H1 (cell line): ENCODE measurements around the gene C1QA. TPM values are rescaled to one million over a fixed set of nuclear protein-coding genes. Genes with fewer than 3 reads are reported as not detected.

Source experiments
- CTCF ChIA-PET: fragments of 300-600 bp; sonication (Branson Sonifier 250); formaldehyde crosslinking; loops from one replicate; lab custom pipeline; 2021; ENCODE audit not compliant: partially characterized antibody; lab: Charles Lee
- POLR2A ChIA-PET: fragments of 300-600 bp; sonication (Branson Sonifier 250); formaldehyde crosslinking; loops from one replicate; lab custom pipeline; 2021; ENCODE audit warnings: inconsistent platforms; ENCODE audit not compliant: partially characterized antibody; lab: Charles Lee
- DNase-seq, 2 experiments: peaks; one replicate each; pipeline versions ENCODE4 v3.0.0 to v3.0.0-alpha.2; 2010 to 2022; ENCODE audit warnings: low spot score in 2 of 2, low read depth in 1 of 2, mixed read lengths in 1 of 2
- FAIRE-seq: peaks from 2 replicates; lab custom pipeline; 2011; peaks lifted over from hg19 to GRCh38; lab: Jason Lieb, UNC
- H2AFZ ChIP-seq: 2 replicates; pipeline ENCODE4 v1.8.1; 2012; ENCODE audit warnings: low read length, inconsistent platforms
- H2AK5ac ChIP-seq: 2 replicates; pipeline ENCODE4 v1.6.1; 2013; ENCODE audit warnings: low read depth, low read length
- H2BK120ac ChIP-seq: replicated peaks from 2 replicates; pipeline ENCODE3; 2013; ENCODE audit warnings: low read depth, low read length, inconsistent platforms
- H2BK12ac ChIP-seq: 2 replicates; pipeline ENCODE4 v1.6.1; 2013; ENCODE audit warnings: low read depth, low read length
- H2BK15ac ChIP-seq: 2 replicates; pipeline ENCODE4 v1.6.1; 2013; ENCODE audit warnings: low read length
- H2BK20ac ChIP-seq: 2 replicates; pipeline ENCODE4 v1.6.1; 2013; ENCODE audit warnings: low read length
- H2BK5ac ChIP-seq: 2 replicates; pipeline ENCODE4 v1.6.1; 2013; ENCODE audit warnings: low read depth, low read length
- H3K14ac ChIP-seq: 2 replicates; pipeline ENCODE4 v1.6.1; 2013; ENCODE audit warnings: inconsistent platforms; ENCODE audit not compliant: insufficient read length
- H3K18ac ChIP-seq: 2 replicates; pipeline ENCODE4 v1.6.1; 2013; ENCODE audit warnings: low read length; ENCODE audit errors: extremely low read depth
- H3K23ac ChIP-seq: 2 replicates; pipeline ENCODE4 v1.6.1; 2013; ENCODE audit warnings: inconsistent platforms; ENCODE audit not compliant: insufficient read length
- H3K23me2 ChIP-seq: 2 replicates; pipeline ENCODE4 v1.6.1; 2013; ENCODE audit warnings: low read depth, low read length
- H3K27ac ChIP-seq: 2 replicates; pipeline ENCODE4 v1.6.1; 2011; ENCODE audit warnings: low read depth, low read length, inconsistent platforms
- H3K27me3 ChIP-seq, 4 experiments: replicated peaks in 1 of 4; 1 replicate in 1 of 4; 2 replicates in 3 of 4; pipeline versions ENCODE4 v1.6.1 to v1.8.1; 2011 to 2013; ENCODE audit warnings: low read length in 3 of 4, mild to moderate bottlenecking in 3 of 4, inconsistent platforms in 2 of 4, mixed read lengths in 2 of 4, moderate library complexity in 1 of 4; ENCODE audit not compliant: control insufficient read depth in 3 of 4, insufficient read depth in 3 of 4; ENCODE audit errors: extremely low read depth in 1 of 4
- H3K36me3 ChIP-seq, 4 experiments: 2 replicates each; pipeline versions ENCODE4 v1.6.1 to v1.8.1; 2011 to 2013; ENCODE audit warnings: mild to moderate bottlenecking in 4 of 4, low read length in 3 of 4, moderate library complexity in 2 of 4, control low read depth in 1 of 4, inconsistent platforms in 1 of 4; ENCODE audit not compliant: insufficient read depth in 4 of 4, control insufficient read depth in 2 of 4
- H3K4ac ChIP-seq: replicated peaks from 2 replicates; pipeline ENCODE3; 2013; ENCODE audit warnings: low read length, low read depth, mixed read lengths, inconsistent platforms; ENCODE audit not compliant: insufficient read length
- H3K4me1 ChIP-seq, 4 experiments: replicated peaks in 1 of 4; 1 replicate in 1 of 4; 2 replicates in 3 of 4; pipeline versions ENCODE4 v1.6.1 to v1.8.1; 2011 to 2013; ENCODE audit warnings: low read length in 3 of 4, inconsistent platforms in 2 of 4, mixed read lengths in 1 of 4; ENCODE audit not compliant: insufficient read depth in 4 of 4, control insufficient read depth in 3 of 4
- H3K4me2 ChIP-seq, 2 experiments: 2 replicates each; pipeline versions ENCODE4 v1.6.1 to v1.8.1; 2011 to 2013; ENCODE audit warnings: low read depth in 2 of 2, low read length in 2 of 2, control low read depth in 1 of 2, inconsistent platforms in 1 of 2, mild to moderate bottlenecking in 1 of 2; ENCODE audit not compliant: insufficient read depth in 1 of 2
- H3K4me3 ChIP-seq, 4 experiments: fragments of 200-600, 300-600 bp in 1 of 4; sonication (generic), shearing (Covaris generic), sonication (Bioruptor Twin) in 1 of 4; 2 replicates each; pipeline versions ENCODE4 v1.5.1 to v1.8.1; 2011 to 2016; ENCODE audit warnings: low read length in 4 of 4, low read depth in 3 of 4, control low read depth in 2 of 4, inconsistent platforms in 2 of 4, mild to moderate bottlenecking in 2 of 4, mixed read lengths in 1 of 4, moderate library complexity in 1 of 4; ENCODE audit not compliant: insufficient read depth in 2 of 4; ENCODE audit errors: extremely low read depth in 1 of 4
- H3K56ac ChIP-seq: replicated peaks from 2 replicates; pipeline ENCODE3; 2013; ENCODE audit warnings: low read depth, mild to moderate bottlenecking, mixed read lengths, low read length, inconsistent platforms; ENCODE audit not compliant: insufficient read length
- H3K79me1 ChIP-seq: 2 replicates; pipeline ENCODE4 v1.6.1; 2013; ENCODE audit warnings: low read depth, low read length, control low read depth
- H3K79me2 ChIP-seq, 2 experiments: 2 replicates each; pipeline versions ENCODE4 v1.6.1 to v1.8.1; 2012 to 2013; ENCODE audit warnings: low read length in 2 of 2, mild to moderate bottlenecking in 2 of 2, inconsistent platforms in 1 of 2; ENCODE audit not compliant: insufficient read depth in 2 of 2, control insufficient read depth in 1 of 2
- H3K9ac ChIP-seq, 4 experiments: replicated peaks in 1 of 4; 1 replicate in 1 of 4; 2 replicates in 3 of 4; pipeline versions ENCODE4 v1.6.1 to v1.8.1; 2011 to 2013; ENCODE audit warnings: low read depth in 3 of 4, low read length in 3 of 4, control low read depth in 2 of 4, mild to moderate bottlenecking in 2 of 4, moderate library complexity in 2 of 4, inconsistent platforms in 1 of 4; ENCODE audit errors: extremely low read depth in 1 of 4
- H3K9me3 ChIP-seq, 2 experiments: 2 replicates each; pipeline versions ENCODE4 v1.6.1 to v1.8.1; 2012 to 2013; ENCODE audit warnings: mild to moderate bottlenecking in 2 of 2, moderate library complexity in 2 of 2, control low read depth in 1 of 2, inconsistent platforms in 1 of 2, low read depth in 1 of 2, low read length in 1 of 2, mixed read lengths in 1 of 2; ENCODE audit not compliant: insufficient read depth in 2 of 2
- H4K20me1 ChIP-seq, 2 experiments: replicated peaks in 1 of 2; 2 replicates each; pipeline versions ENCODE3 to v1.8.1; 2011 to 2013; ENCODE audit warnings: inconsistent platforms in 2 of 2, low read length in 2 of 2, mild to moderate bottlenecking in 1 of 2; ENCODE audit not compliant: insufficient read depth in 2 of 2, control insufficient read depth in 1 of 2
- H4K5ac ChIP-seq: 2 replicates; pipeline ENCODE4 v1.6.1; 2013; ENCODE audit warnings: low read length, low read depth, mixed read lengths, inconsistent platforms; ENCODE audit not compliant: insufficient read length
- H4K8ac ChIP-seq: 2 replicates; pipeline ENCODE4 v1.8.0; 2013; ENCODE audit warnings: mild to moderate bottlenecking, moderate library complexity, low read length, inconsistent platforms; ENCODE audit not compliant: insufficient read depth; ENCODE audit errors: extremely low read depth
- H4K91ac ChIP-seq: replicated peaks from 2 replicates; pipeline ENCODE3; 2013; ENCODE audit warnings: low read length, mixed read lengths, inconsistent platforms; ENCODE audit not compliant: insufficient read length
- BACH1 ChIP-seq: IDR thresholded peaks from 2 replicates; pipeline ENCODE4 v1.6.1; 2012; ENCODE audit warnings: low read length, improper control_type of control experiment
- CBX5 ChIP-seq: fragments of 300-800, 300-1000 bp; sonication (generic); IDR thresholded peaks from 2 replicates; pipeline ENCODE4 v1.7.1; 2016; ENCODE audit warnings: antibody characterized with exemption, low read length, low read depth
- CREB1 ChIP-seq: IDR thresholded peaks from 2 replicates; pipeline ENCODE4 v1.6.1; 2012; ENCODE audit warnings: inconsistent platforms
- POLR2A ChIP-seq, 2 experiments: IDR thresholded peaks; 1 replicate in 1 of 2; 2 replicates in 1 of 2; pipeline ENCODE4 v1.6.1; 2011; ENCODE audit warnings: low read depth in 2 of 2, low read length in 2 of 2, mild to moderate bottlenecking in 2 of 2; ENCODE audit errors: control extremely low read depth in 1 of 2
- RAD21 ChIP-seq, 2 experiments: IDR thresholded peaks in 1 of 2; conservative IDR thresholded peaks in 1 of 2; 2 replicates each; pipeline ENCODE4 v1.6.1; 2011; ENCODE audit warnings: low read depth in 2 of 2, low read length in 2 of 2, improper control_type of control experiment in 1 of 2, inconsistent platforms in 1 of 2, mild to moderate bottlenecking in 1 of 2, moderate library complexity in 1 of 2
- RFX5 ChIP-seq: IDR thresholded peaks from 2 replicates; pipeline ENCODE4 v1.6.1; 2011; ENCODE audit warnings: low read depth, low read length, improper control_type of control experiment, borderline replicate concordance
- SIN3A ChIP-seq, 2 experiments: IDR thresholded peaks in 1 of 2; conservative IDR thresholded peaks in 1 of 2; 2 replicates each; pipeline ENCODE4 v1.6.1; 2011 to 2012; ENCODE audit warnings: low read length in 2 of 2, improper control_type of control experiment in 1 of 2, low read depth in 1 of 2, mild to moderate bottlenecking in 1 of 2
- TBP ChIP-seq: IDR thresholded peaks from 2 replicates; pipeline ENCODE4 v1.6.1; 2011; ENCODE audit warnings: low read depth, low read length, improper control_type of control experiment
- YY1 ChIP-seq: IDR thresholded peaks from 2 replicates; pipeline ENCODE4 v1.6.1; 2011; ENCODE audit warnings: low read depth, mild to moderate bottlenecking, low read length
- ZNF274 ChIP-seq: IDR thresholded peaks from 2 replicates; pipeline ENCODE4 v1.7.0; 2012; ENCODE audit warnings: low read length, borderline replicate concordance; ENCODE audit errors: extremely low read depth
- WGBS, 2 experiments: shearing (Covaris generic) in 1 of 2; methylation state at CpG; one replicate each; pipeline versions ENCODE4 v1.1.6 to v1.1.7; 2013 to 2015; ENCODE audit warnings: low lambda C conversion rate in 2 of 2, mixed read lengths in 2 of 2, inconsistent platforms in 1 of 2, low coverage in 1 of 2, missing lambda C conversion rate in 1 of 2; ENCODE audit not compliant: insufficient replicate concordance in 2 of 2, insufficient coverage in 1 of 2, insufficient read length in 1 of 2; ENCODE audit errors: extremely low coverage in 1 of 2, missing lambda C conversion rate in 1 of 2; 5-methylcytosine and 5-hydroxymethylcytosine counted together
- polyA plus RNA-seq, 7 experiments: library from polyadenylated mRNA; depleted of rRNA in 3 of 7; stranded (reverse) in 5 of 7; unstranded in 2 of 7; fragments of >200 nt in 5 of 7; fragments of 200-250 nt in 2 of 7; gene quantifications; 1 replicate in 5 of 7; 2 replicates in 1 of 7; 4 replicates in 1 of 7; pipeline versions ENCODE4 v1.2.1 to v1.2.3, GENCODE V29; 2011 to 2013; ENCODE audit warnings: missing spikeins in 2 of 7, mixed read lengths in 2 of 7
- total RNA-seq: library from RNA; stranded (reverse); fragmentation: NEBNext Ultra II Directional; extraction: Animal tissue kit (Norgen Biotek cat#: 25700); gene quantifications from 2 replicates; pipeline ENCODE4 v1.2.1, GENCODE V29; 2021
- TF ChIP-seq, protein P1 (sequence below), 3 experiments: IDR thresholded peaks; 1 replicate in 2 of 3; 2 replicates in 1 of 3; pipeline versions ENCODE4 v1.5.1 to v1.6.1; 2011; ENCODE audit warnings: low read length in 3 of 3, mild to moderate bottlenecking in 3 of 3, inconsistent platforms in 2 of 3, low read depth in 1 of 3, moderate library complexity in 1 of 3; ENCODE audit not compliant: insufficient read depth in 1 of 3; ENCODE audit errors: control extremely low read depth in 1 of 3

C1QA gene
- total and polyA plus RNA-seq, 2 of the 8 experiments (the other 6 are each of a cell fraction or from before 2014, with no cell fraction given): not detected

DNA sequence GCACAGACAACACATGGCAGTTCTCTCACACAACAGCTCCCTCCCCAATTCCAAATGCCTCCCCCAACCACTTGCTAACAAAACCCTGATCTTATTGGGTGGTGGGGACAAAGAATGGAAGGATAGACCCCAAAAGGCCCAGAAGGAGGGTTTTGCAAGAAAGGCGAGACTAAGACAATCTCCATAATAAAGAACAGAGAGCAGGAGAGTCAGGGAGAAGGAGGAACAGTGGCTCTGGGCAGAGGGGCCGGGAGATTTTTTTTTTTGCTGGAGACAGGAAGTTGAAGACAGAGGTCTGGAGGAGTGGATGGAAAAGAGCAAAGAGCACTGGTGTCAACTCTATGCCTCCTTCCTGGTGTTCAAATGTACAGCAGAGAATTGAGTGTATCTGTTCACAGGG lies 6.5 kb upstream of the C1QA start:
- no peak overlapping the region for H4K91ac ChIP-seq
- DNase-seq (no peak), FAIRE-seq (peak; percentile 19)
- H2BK5ac ChIP-seq: peak overlapping the region; percentile 47; the same call in 1 of the 2 replicates
- CTCF ChIA-PET: interaction anchor here (1.0 to 1.3 kb wide), 3 partner anchors 102 to 210 kb away, joined by 3 to 4 read pairs (median 3); no protein-coding TSS in a partner anchor
- H2BK20ac ChIP-seq: peak overlapping the region; percentile 77; the same call in 1 of the 2 replicates
- no peaks in the 10 kb centered on the region for H3K79me2 ChIP-seq
- peak overlapping the region in 1 of 4 experiments; percentile 18; a peak in 1 of 8 replicates for H3K4me3 ChIP-seq
- peaks cover 6 to 33% (median 21%) of the 10 kb centered on the region in 4 experiments for H3K4me1 ChIP-seq
- H3K4me2 ChIP-seq: peak overlapping the region; percentile 35 to 51; a peak in 3 of 4 replicates
- 0 out of 2 replicates have a peak overlapping the region, but pooled peaks have one; percentile 82 for H2BK15ac ChIP-seq
- no peak overlapping the region for H2BK120ac ChIP-seq
- no peak overlapping the region for H3K14ac ChIP-seq
- peaks cover 0 to 3% of the 10 kb centered on the region in 2 experiments for H4K20me1 ChIP-seq
- no peaks in the 10 kb centered on the region; the same call in 1 of the 2 replicates for H3K23me2 ChIP-seq
- H3K23ac ChIP-seq: no peak overlapping the region
- H3K79me1 ChIP-seq: no peaks in the 10 kb centered on the region
- WGBS, 2 experiments: 5% methylated on average over 2 of the region's 2 CpGs; no CpG with 5 or more reads in 1 of the 2 experiments
- peaks cover 1 to 5% of the 10 kb centered on the region in 2 experiments; a peak in 2 of 4 replicates for H3K9me3 ChIP-seq
- H3K27ac ChIP-seq: no peak overlapping the region
- H3K18ac ChIP-seq: peak overlapping the region; percentile 75; the same call in 1 of the 2 replicates
- H3K9ac ChIP-seq: no peak overlapping the region
- no peak overlapping the region for H4K5ac ChIP-seq
- no peaks in the 10 kb centered on the region for H3K36me3 ChIP-seq
- no peak overlapping the region for H2AK5ac ChIP-seq
- peak overlapping the region; percentile 83 for H2AFZ ChIP-seq
- H3K56ac ChIP-seq: no peak overlapping the region
- POLR2A ChIA-PET: no interaction called here
- no peak overlapping the region; the same call in none of the 2 replicates for H2BK12ac ChIP-seq
- no peaks in the 10 kb centered on the region for H3K27me3 ChIP-seq
- no peak overlapping the region for H4K8ac ChIP-seq
- no peak overlapping the region for H3K4ac ChIP-seq
- TF ChIP-seq RAD21 (IDR thresholded peaks at IDR 0.05 in 1 of 2, conservative IDR thresholded peaks at IDR 0.05 in 1 of 2; ENCODE audit: low read depth in 2 of 2, low read length in 2 of 2) (no peak), CREB1 (no peak), SIN3A (conservative IDR thresholded peaks at IDR 0.05 in 1 of 2, IDR thresholded peaks at IDR 0.05 in 1 of 2; ENCODE audit: low read depth in 1 of 2, low read length in 2 of 2) (no peak), YY1 (no peak), TBP (no peak), BACH1 (no peak), RFX5 (no peak), CBX5 (no peak), POLR2A (IDR thresholded peaks at IDR 0.05; ENCODE audit: control extremely low read depth in 1 of 2, low read depth in 2 of 2, low read length in 2 of 2) (no peak), ZNF274 (no peak)
- TF ChIP-seq, protein P1, sequence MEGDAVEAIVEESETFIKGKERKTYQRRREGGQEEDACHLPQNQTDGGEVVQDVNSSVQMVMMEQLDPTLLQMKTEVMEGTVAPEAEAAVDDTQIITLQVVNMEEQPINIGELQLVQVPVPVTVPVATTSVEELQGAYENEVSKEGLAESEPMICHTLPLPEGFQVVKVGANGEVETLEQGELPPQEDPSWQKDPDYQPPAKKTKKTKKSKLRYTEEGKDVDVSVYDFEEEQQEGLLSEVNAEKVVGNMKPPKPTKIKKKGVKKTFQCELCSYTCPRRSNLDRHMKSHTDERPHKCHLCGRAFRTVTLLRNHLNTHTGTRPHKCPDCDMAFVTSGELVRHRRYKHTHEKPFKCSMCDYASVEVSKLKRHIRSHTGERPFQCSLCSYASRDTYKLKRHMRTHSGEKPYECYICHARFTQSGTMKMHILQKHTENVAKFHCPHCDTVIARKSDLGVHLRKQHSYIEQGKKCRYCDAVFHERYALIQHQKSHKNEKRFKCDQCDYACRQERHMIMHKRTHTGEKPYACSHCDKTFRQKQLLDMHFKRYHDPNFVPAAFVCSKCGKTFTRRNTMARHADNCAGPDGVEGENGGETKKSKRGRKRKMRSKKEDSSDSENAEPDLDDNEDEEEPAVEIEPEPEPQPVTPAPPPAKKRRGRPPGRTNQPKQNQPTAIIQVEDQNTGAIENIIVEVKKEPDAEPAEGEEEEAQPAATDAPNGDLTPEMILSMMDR (IDR thresholded peaks at IDR 0.05; ENCODE audit: control extremely low read depth in 1 of 3, insufficient read depth in 1 of 3, low read depth in 1 of 3, low read length in 3 of 3): no peak
